CD4-positive, CD25-positive, alpha-beta regulatory T cell (primary cell): ENCODE data around the gene ENPP3. TPM values are rescaled to one million over a fixed set of nuclear protein-coding genes. Genes with fewer than 3 reads are reported as not detected.

Experiments
- ATAC-seq, 2 donors: fragments of 150-1000 bp; cut with Tn5 transposase; one replicate each; pipeline ENCODE4 v1.10.0; 2021; ENCODE audit warnings: low read depth in 2 of 2, moderate number of reproducible peaks in 2 of 2, moderate library complexity in 1 of 2
- DNase-seq, 3 donors: peaks; one replicate each; pipeline versions ENCODE4 v3.0.0 to v3.0.0-alpha.2; 2012 to 2022; ENCODE audit warnings: mixed read lengths in 1 of 3
- H3K27ac ChIP-seq: one replicate; pipeline ENCODE4 v1.7.0; 2013; ENCODE audit warnings: mild to moderate bottlenecking, low read length; ENCODE audit not compliant: insufficient read depth, poor library complexity, severe bottlenecking
- H3K27me3 ChIP-seq: one replicate; pipeline ENCODE4 v1.7.0; 2013; ENCODE audit warnings: low read length; ENCODE audit not compliant: control insufficient read depth, insufficient read depth
- H3K36me3 ChIP-seq: one replicate; pipeline ENCODE4 v1.7.0; 2013; ENCODE audit warnings: mild to moderate bottlenecking, low read length, moderate library complexity; ENCODE audit not compliant: control insufficient read depth, insufficient read depth
- H3K4me1 ChIP-seq: 2 replicates; pipeline ENCODE4 v1.7.0; 2013; ENCODE audit warnings: mild to moderate bottlenecking, low read length; ENCODE audit not compliant: insufficient read depth, control insufficient read depth, poor library complexity, severe bottlenecking
- H3K4me3 ChIP-seq: one replicate; pipeline ENCODE4 v1.7.0; 2013; ENCODE audit warnings: low read depth, mild to moderate bottlenecking, low read length, moderate library complexity
- H3K9me3 ChIP-seq, 2 experiments: 1 replicate in 1 of 2; 2 replicates in 1 of 2; pipeline ENCODE4 v1.7.0; 2013; ENCODE audit warnings: low read length in 2 of 2, mild to moderate bottlenecking in 1 of 2, moderate library complexity in 1 of 2; ENCODE audit not compliant: control insufficient read depth in 2 of 2
- H3K27ac Mint-ChIP-seq, 3 donors: one replicate each; pipeline ENCODE4 v1.8.0; 2020 to 2022; ENCODE audit warnings: mild to moderate bottlenecking in 3 of 3, mixed read lengths in 3 of 3, moderate library complexity in 2 of 3
- H3K27me3 Mint-ChIP-seq: one replicate; pipeline ENCODE4 v1.8.0; 2022; ENCODE audit warnings: mild to moderate bottlenecking, mixed read lengths
- H3K36me3 Mint-ChIP-seq: one replicate; pipeline ENCODE4 v1.8.0; 2020; ENCODE audit warnings: mixed read lengths
- H3K4me1 Mint-ChIP-seq, 4 donors: one replicate each; pipeline ENCODE4 v1.8.0; 2020 to 2022; ENCODE audit warnings: mixed read lengths in 4 of 4, mild to moderate bottlenecking in 1 of 4
- H3K4me3 Mint-ChIP-seq, 4 donors: one replicate each; pipeline ENCODE4 v1.8.0; 2020 to 2022; ENCODE audit warnings: mild to moderate bottlenecking in 4 of 4, mixed read lengths in 4 of 4, moderate library complexity in 3 of 4
- H3K9me3 Mint-ChIP-seq, 7 donors: one replicate each; pipeline ENCODE4 v1.8.0; 2020 to 2022; ENCODE audit warnings: mixed read lengths in 7 of 7, mild to moderate bottlenecking in 3 of 7, moderate library complexity in 2 of 7
- polyA plus RNA-seq, 4 donors: library from polyadenylated mRNA; unstranded; fragments of 300-500 nt; fragmentation: Illumina TruSeq; gene quantifications; one replicate each; pipeline ENCODE4 v1.2.3, GENCODE V29; 2021
- total RNA-seq: library from RNA; stranded (reverse); gene quantifications from one replicate; pipeline ENCODE4 v1.2.3, GENCODE V29; 2022

The ENPP3 gene
- total and polyA plus RNA-seq, 5 donors from 2014 or later, result 0.09 to 0.60 (median 0.32) TPM; not detected in 2

DNA sequence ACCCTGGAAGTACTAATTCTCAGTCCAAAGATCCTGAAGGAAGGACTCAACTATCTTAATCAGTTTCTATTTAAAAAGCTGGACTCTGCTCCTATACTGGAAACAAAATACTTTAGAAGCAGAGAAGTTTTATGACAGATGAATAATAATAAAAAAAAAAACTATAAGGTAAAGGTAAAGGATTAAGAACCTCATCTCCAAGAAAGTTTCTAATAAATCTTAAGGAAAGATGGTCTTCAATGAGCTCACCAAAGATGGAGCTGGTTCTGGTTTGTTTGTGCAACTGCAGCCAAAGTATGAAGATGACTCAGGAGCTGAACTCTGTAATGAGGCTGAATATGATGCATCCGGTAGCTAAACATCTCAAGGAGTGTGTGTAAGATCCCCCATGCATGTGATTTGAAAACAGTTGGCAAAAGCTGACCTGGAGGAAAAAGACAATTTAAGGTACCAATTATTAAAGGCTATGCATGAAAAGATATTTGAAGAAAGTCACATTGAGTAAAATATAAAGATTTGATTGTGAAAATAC, 34.3 kb upstream of the ENPP3 start:
- no peaks in the 10 kb centered on the region for H3K9me3 Mint-ChIP-seq
- peaks cover 0 to 3% (median 1%) of the 10 kb centered on the region in 4 donors for H3K4me1 Mint-ChIP-seq
- no peak overlapping the region for H3K4me3 ChIP-seq
- no peak for ATAC-seq
- no peaks in the 10 kb centered on the region for H3K4me1 ChIP-seq
- H3K27ac ChIP-seq, result no peak overlapping the region
- no peak overlapping the region for H3K4me3 Mint-ChIP-seq
- H3K36me3 ChIP-seq, result peaks cover 92% of the 10 kb centered on the region
- no peaks in the 10 kb centered on the region for H3K27me3 ChIP-seq
- H3K9me3 ChIP-seq, result no peaks in the 10 kb centered on the region
- H3K36me3 Mint-ChIP-seq, result peaks cover 59% of the 10 kb centered on the region
- no peaks in the 10 kb centered on the region for H3K27me3 Mint-ChIP-seq
- no peak for DNase-seq
- no peak overlapping the region for H3K27ac Mint-ChIP-seq

- Mint-ChIP-seq H3K9me3 (no peaks in the 10 kb centered on the region), H3K27ac (peak overlapping the region in 1 of 3 donors; percentile 56), H3K4me1 (peaks cover 6 to 22% (median 13%) of the 10 kb centered on the region in 4 donors), H3K27me3 (no peaks in the 10 kb centered on the region), H3K4me3 (no peak overlapping the region), H3K36me3 (peaks cover 52% of the 10 kb centered on the region)
- Histone ChIP-seq H3K27ac (no peak overlapping the region), H3K36me3 (peaks cover 90% of the 10 kb centered on the region), H3K4me3 (no peak overlapping the region), H3K27me3 (no peaks in the 10 kb centered on the region), H3K9me3 (no peaks in the 10 kb centered on the region), H3K4me1 (no peaks in the 10 kb centered on the region)
- DNase-seq, result no peak
- no peak for ATAC-seq
Measured at GRCh38 chr6:131613296-131613925, 23.7 kb upstream of the ENPP3 start.

- no peaks in the 10 kb centered on the region for H3K27me3 ChIP-seq
- H3K4me1 ChIP-seq, result no peaks in the 10 kb centered on the region
- H3K36me3 ChIP-seq, result peaks cover 91% of the 10 kb centered on the region
- Mint-ChIP-seq H3K36me3 (peaks cover 47% of the 10 kb centered on the region), H3K27ac (no peak overlapping the region), H3K4me3 (no peak overlapping the region), H3K9me3 (no peaks in the 10 kb centered on the region), H3K4me1 (peaks cover 0 to 22% (median 12%) of the 10 kb centered on the region in 4 donors), H3K27me3 (no peaks in the 10 kb centered on the region)
- no peak overlapping the region for H3K4me3 ChIP-seq
- no peaks in the 10 kb centered on the region for H3K9me3 ChIP-seq
- ATAC-seq (no peak), DNase-seq (peak in 1 of 3 donors; percentile 24)
- H3K27ac ChIP-seq, result no peak overlapping the region
Measured at GRCh38 chr6:131615275-131615674, 21.8 kb upstream of the ENPP3 start.

DNA sequence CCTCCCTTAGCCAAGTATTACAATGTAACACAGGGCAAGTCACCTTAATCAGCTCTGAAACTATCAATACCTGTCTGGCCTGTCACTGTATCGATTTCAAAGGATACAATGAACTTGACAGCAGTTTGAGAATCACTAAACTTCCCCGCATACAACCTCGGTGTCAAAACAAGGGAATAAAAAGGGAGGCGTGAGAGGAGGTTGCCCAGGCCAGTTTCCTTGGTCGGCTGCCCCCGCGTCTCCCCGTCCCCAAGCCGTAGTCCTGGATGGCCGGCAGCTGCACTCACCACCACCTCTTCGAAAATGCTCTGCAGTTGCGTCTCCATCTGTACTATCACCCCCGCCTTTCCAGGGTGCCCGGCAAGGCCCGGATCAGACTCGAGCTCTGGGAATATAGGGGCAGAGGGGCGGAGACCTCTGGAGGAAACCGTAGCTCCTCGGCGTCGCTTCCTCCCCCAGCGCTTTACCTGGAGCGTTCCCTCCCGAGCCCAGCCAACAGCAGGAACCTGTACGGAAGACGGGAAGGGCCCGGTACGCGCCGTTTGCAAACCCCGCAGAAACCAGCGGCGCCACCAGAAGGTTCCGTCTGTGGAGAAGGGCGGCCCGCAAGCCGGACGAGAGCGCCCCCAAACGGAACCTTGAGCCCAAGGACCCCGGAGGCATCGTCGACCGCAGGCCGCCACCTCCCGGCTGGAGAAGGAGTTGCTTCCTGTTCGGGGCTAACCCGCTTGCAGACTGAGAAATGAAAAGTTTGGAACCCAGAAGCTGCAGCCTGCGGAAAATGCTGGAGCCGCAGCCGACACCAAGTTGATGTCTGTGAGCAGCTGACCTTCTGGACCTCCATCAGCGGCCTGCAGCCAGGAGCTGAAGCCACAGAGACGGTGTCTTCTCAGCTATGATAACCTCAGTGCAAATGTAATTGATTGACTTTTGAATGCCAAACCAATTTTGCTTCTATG, 9.1 kb upstream of the ENPP3 start, which contains the start of gene MED23:
MED23 (minus strand) TSS at position 519 of the 959 bp plus-strand sequence; CDS start at position 326, 193 bp downstream.
- peak; percentile 95 to 97 for ATAC-seq
- H3K27ac ChIP-seq, result peak within 1 kb of the TSS; percentile 69
- peak within 1 kb of the TSS; percentile 95 to 100 (median 98) for H3K4me3 Mint-ChIP-seq

GRCh38 chr6:131628726-131629125, 8.4 kb upstream of the ENPP3 start:
- Mint-ChIP-seq H3K4me3 (peak overlapping the region; percentile 95 to 100 (median 98)), H3K9me3 (peaks cover 0 to 2% (median 0%) of the 10 kb centered on the region in 7 donors), H3K4me1 (peaks cover 16 to 44% (median 31%) of the 10 kb centered on the region in 4 donors), H3K27ac (peak overlapping the region; percentile 93 to 96 (median 95)), H3K36me3 (peaks cover 8% of the 10 kb centered on the region), H3K27me3 (peaks cover 6% of the 10 kb centered on the region)
- Histone ChIP-seq H3K4me1 (peaks cover 3% of the 10 kb centered on the region), H3K27ac (peak overlapping the region; percentile 69), H3K36me3 (peaks cover 23% of the 10 kb centered on the region), H3K4me3 (peak overlapping the region; percentile 81), H3K9me3 (no peaks in the 10 kb centered on the region), H3K27me3 (no peaks in the 10 kb centered on the region)
- ATAC-seq (no peak), DNase-seq (peak in 1 of 3 donors; percentile 11)

More for the DNA sequence above, 9.1 kb upstream of the ENPP3 start, which contains the start of gene MED23:
- Histone ChIP-seq H3K4me1 (peaks cover 3% of the 10 kb centered on the region), H3K27me3 (no peaks in the 10 kb centered on the region), H3K9me3 (no peaks in the 10 kb centered on the region), H3K36me3 (peaks cover 31% of the 10 kb centered on the region), H3K4me3 (peak within 1 kb of the TSS; percentile 95)
- Mint-ChIP-seq H3K27me3 (peaks cover 6% of the 10 kb centered on the region), H3K4me1 (peaks cover 18 to 46% (median 31%) of the 10 kb centered on the region in 4 donors), H3K27ac (peak within 1 kb of the TSS; percentile 93 to 96 (median 95)), H3K36me3 (peaks cover 15% of the 10 kb centered on the region), H3K9me3 (peaks cover 0 to 2% (median 0%) of the 10 kb centered on the region in 7 donors)
- DNase-seq, result peak; percentile 88 to 96 (median 93)

DNA sequence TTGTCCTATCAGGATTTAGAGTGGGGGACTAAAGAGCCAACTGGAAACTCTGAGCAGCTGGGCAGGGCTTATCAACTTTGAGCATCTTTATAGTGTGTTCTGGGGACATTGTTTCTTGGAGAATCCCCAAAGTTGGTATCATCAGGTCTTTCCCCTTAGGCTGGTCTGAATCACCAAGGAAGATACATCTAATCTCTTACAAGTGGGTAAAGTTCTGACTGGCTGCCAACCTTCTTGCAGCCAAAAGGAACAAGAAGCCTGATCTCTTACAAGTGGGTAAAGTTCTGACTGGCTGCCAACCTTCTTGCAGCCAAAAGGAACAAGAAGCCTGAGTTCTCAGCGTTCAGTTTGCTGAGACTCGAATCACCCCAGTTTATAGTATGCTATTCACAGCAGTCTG, 7.5 kb upstream of the ENPP3 start:
- Mint-ChIP-seq H3K36me3 (peaks cover 5% of the 10 kb centered on the region), H3K27ac (no peak overlapping the region), H3K4me3 (peak overlapping the region in 2 of 4 donors; percentile 13 to 95), H3K4me1 (peaks cover 16 to 42% (median 31%) of the 10 kb centered on the region in 4 donors), H3K9me3 (peaks cover 0 to 2% (median 0%) of the 10 kb centered on the region in 7 donors), H3K27me3 (peaks cover 6% of the 10 kb centered on the region)
- Histone ChIP-seq H3K4me1 (peaks cover 3% of the 10 kb centered on the region), H3K9me3 (no peaks in the 10 kb centered on the region), H3K36me3 (peaks cover 14% of the 10 kb centered on the region), H3K27ac (no peak overlapping the region), H3K27me3 (no peaks in the 10 kb centered on the region), H3K4me3 (no peak overlapping the region)
- DNase-seq, result no peak
- no peak for ATAC-seq

DNA sequence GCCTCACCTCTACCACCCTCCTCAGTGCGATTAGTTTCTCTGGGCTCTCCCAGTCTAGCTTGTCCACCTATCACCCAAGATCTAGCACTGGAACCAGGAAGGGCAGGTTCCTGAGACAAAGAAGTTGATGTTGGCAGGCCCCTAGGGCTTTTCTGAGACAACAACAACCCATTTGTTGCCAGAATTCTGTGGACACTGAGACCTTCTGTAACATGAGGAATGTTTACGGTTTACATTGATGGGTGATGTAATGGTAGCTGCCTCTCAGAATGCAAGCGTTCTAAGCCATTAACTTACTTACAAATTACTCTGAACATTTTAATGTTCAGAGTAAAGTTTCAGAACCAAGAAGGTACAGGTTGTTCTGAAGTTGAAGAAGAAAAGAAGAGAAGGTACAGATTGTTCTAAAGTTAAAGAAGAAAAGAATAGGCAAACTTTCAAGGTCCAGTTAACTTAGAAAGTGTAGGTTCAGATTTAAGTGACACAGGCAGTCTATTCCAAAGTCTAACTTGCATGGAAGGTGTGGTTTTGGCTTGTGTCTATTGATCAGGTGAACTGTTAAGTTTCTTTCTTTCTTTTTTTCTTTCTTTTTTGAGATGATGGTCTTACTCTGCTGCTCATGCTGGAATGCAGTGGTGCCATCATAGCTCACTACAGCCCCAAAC, 5.3 kb upstream of the ENPP3 start:
- Histone ChIP-seq H3K9me3 (no peaks in the 10 kb centered on the region), H3K27me3 (no peaks in the 10 kb centered on the region), H3K4me1 (peaks cover 3% of the 10 kb centered on the region), H3K4me3 (no peak overlapping the region), H3K27ac (no peak overlapping the region), H3K36me3 (no peaks in the 10 kb centered on the region)
- no peak for ATAC-seq
- Mint-ChIP-seq H3K9me3 (peaks cover 0 to 2% (median 0%) of the 10 kb centered on the region in 7 donors), H3K4me3 (peak overlapping the region in 1 of 4 donors; percentile 68), H3K27ac (no peak overlapping the region), H3K4me1 (peaks cover 10 to 30% (median 24%) of the 10 kb centered on the region in 4 donors), H3K36me3 (peaks cover 3% of the 10 kb centered on the region), H3K27me3 (peaks cover 16% of the 10 kb centered on the region)
- no peak for DNase-seq
